ENCODE data around the gene SEMA3G. TPM values are rescaled to one million over a fixed set of nuclear protein-coding genes. Genes with fewer than 3 reads are reported as not detected.

Gene SEMA3G
- total and polyA plus RNA-seq, 4 donors = 5.1 to 30.8 (median 14.9) TPM

DNA sequence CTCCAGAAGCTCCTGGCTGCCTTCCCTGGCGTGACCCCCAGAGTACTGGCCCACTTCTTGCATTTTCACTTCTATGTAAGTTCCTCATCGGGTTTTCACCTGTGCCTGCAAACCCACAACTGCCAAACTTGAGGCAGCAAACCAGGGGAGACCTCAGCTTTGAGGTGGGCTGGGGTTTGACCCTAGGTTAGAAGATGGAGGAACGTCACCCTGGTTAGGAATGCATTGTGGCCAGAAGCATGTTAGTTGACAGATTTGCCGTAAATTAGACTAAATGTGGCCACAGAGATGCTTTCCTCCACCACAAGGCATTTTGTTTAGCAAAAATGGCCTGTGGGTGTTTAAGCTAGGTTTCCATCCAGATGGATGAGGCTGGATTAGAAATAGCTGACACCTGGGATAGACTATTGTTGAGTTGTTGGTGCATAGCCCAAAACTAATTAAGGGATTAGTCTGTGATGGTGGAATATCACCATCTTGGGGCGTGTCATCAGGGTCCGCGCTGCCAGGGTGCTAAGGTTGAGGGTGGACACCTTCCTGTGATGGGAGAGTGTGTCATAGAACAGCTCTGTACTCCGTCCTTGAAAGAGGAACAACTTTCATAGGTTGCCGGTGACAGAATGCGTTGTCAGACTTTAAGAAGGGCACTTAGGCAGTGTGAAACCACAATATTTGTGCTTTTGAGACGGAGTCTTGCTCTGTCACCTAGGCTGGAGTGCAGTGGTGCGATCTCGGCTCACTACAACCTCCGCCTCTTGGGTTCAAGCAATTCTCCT is 14.1 kb upstream of the SEMA3G start:
- H3K27ac ChIP-seq (ENCODE audit: low read depth in 1 of 2, low read length in 1 of 2) = no peak overlapping the region
- WGBS, 2 donors = 91% methylated on average over 14 of the region's 14 CpGs
- H3K4me1 ChIP-seq (ENCODE audit: control insufficient read depth in 5 of 5, insufficient read depth in 5 of 5, low read length in 5 of 5) = peaks cover 0 to 30% (median 15%) of the 10 kb centered on the region in 5 donors
- no peaks in the 10 kb centered on the region for H3K9me3 ChIP-seq (ENCODE audit: control insufficient read depth in 4 of 4, insufficient read depth in 3 of 4, low read length in 3 of 4)
- ATAC-seq (ENCODE audit: insufficient read depth, low FRiP score) (no peak), DNase-seq (no peak)
- peaks cover 5 to 32% (median 15%) of the 10 kb centered on the region in 4 donors for H3K36me3 ChIP-seq (ENCODE audit: control insufficient read depth in 4 of 4, insufficient read depth in 4 of 4, low read length in 4 of 4)
- TF ChIP-seq CTCF (IDR thresholded peaks at IDR 0.05; ENCODE audit: control extremely low read depth, extremely low read depth) = no peak
- H3K9ac ChIP-seq (ENCODE audit: insufficient read depth in 1 of 2, low read length in 2 of 2) = no peak overlapping the region
- H3K4me3 ChIP-seq = no peak overlapping the region
- H3K27me3 ChIP-seq (ENCODE audit: control insufficient read depth in 3 of 3, insufficient read depth in 3 of 3, low read length in 2 of 3) = no peaks in the 10 kb centered on the region

- no peak overlapping the region for H3K4me3 ChIP-seq
- no peaks in the 10 kb centered on the region for H3K27me3 ChIP-seq (ENCODE audit: control insufficient read depth in 3 of 3, insufficient read depth in 3 of 3, low read length in 2 of 3)
- TF ChIP-seq CTCF (IDR thresholded peaks at IDR 0.05; ENCODE audit: control extremely low read depth, extremely low read depth) = no peak
- ATAC-seq (ENCODE audit: insufficient read depth, low FRiP score) = no peak
- WGBS, 2 donors = 79% methylated on average over 6 of the region's 6 CpGs
- H3K27ac ChIP-seq (ENCODE audit: low read depth in 1 of 2, low read length in 1 of 2) = no peak overlapping the region
- DNase-seq = no peak
- no peak overlapping the region for H3K9ac ChIP-seq (ENCODE audit: insufficient read depth in 1 of 2, low read length in 2 of 2)
- H3K36me3 ChIP-seq (ENCODE audit: control insufficient read depth in 4 of 4, insufficient read depth in 4 of 4, low read length in 4 of 4) = peaks cover 5 to 32% (median 15%) of the 10 kb centered on the region in 4 donors
- peaks cover 0 to 34% (median 19%) of the 10 kb centered on the region in 5 donors for H3K4me1 ChIP-seq (ENCODE audit: control insufficient read depth in 5 of 5, insufficient read depth in 5 of 5, low read length in 5 of 5)
- H3K9me3 ChIP-seq (ENCODE audit: control insufficient read depth in 4 of 4, insufficient read depth in 3 of 4, low read length in 3 of 4) = no peaks in the 10 kb centered on the region
These were observed 13.3 kb upstream of the SEMA3G start for GRCh38 chr3:52458031-52458760.

DNA sequence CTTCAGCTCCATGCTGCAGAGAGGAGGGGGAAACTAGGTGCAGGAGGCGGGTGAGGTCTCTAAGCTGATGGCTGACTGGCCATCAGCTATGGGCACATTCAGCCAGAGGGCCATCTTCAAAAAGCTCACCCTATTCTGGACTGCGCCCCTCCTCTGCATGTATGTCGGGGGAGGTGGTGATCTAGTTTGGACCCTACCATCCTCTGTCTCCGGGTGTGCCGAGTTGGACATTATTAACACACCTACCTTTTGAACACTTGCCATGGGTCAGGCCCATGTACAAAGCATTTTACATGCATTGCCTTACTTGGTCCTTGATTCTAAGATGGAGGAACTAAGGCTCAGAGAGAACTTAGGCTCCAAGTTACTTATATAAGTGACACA is 11.9 kb upstream of the SEMA3G start:
- Histone ChIP-seq H3K9me3 (ENCODE audit: control insufficient read depth in 4 of 4, insufficient read depth in 3 of 4, low read length in 3 of 4) (no peaks in the 10 kb centered on the region), H3K4me1 (ENCODE audit: control insufficient read depth in 5 of 5, insufficient read depth in 5 of 5, low read length in 5 of 5) (peaks cover 0 to 34% (median 19%) of the 10 kb centered on the region in 5 donors), H3K27ac (ENCODE audit: low read depth in 1 of 2, low read length in 1 of 2) (peak overlapping the region; percentile 48 to 88), H3K36me3 (ENCODE audit: control insufficient read depth in 4 of 4, insufficient read depth in 4 of 4, low read length in 4 of 4) (peaks cover 5 to 27% (median 15%) of the 10 kb centered on the region in 4 donors), H3K9ac (ENCODE audit: insufficient read depth in 1 of 2, low read length in 2 of 2) (peak overlapping the region in 1 of 2 donors; percentile 69), H3K27me3 (ENCODE audit: control insufficient read depth in 3 of 3, insufficient read depth in 3 of 3, low read length in 2 of 3) (no peaks in the 10 kb centered on the region), H3K4me3 (peak overlapping the region; percentile 46)
- ATAC-seq (ENCODE audit: insufficient read depth, low FRiP score) (no peak), DNase-seq (peak in 1 of 3 donors; percentile 11)
- TF ChIP-seq CTCF (IDR thresholded peaks at IDR 0.05; ENCODE audit: control extremely low read depth, extremely low read depth) = no peak
- WGBS, 2 donors = 79 to 91% methylated on average over 5 of the region's 5 CpGs
